ENCODE measurements around the gene IRS1. TPM values are rescaled to one million over a fixed set of nuclear protein-coding genes. Genes with fewer than 3 reads are reported as not detected.

The IRS1 gene
- total and polyA plus RNA-seq, 8 donors: 13.3 to 43.5 (median 34.7) TPM

- DNase-seq: no peak
- no peaks in the 10 kb centered on the region for H3K9me3 ChIP-seq
- peaks cover 6 to 7% of the 10 kb centered on the region in 2 donors for H3K4me1 ChIP-seq
- TF ChIP-seq, protein P1, sequence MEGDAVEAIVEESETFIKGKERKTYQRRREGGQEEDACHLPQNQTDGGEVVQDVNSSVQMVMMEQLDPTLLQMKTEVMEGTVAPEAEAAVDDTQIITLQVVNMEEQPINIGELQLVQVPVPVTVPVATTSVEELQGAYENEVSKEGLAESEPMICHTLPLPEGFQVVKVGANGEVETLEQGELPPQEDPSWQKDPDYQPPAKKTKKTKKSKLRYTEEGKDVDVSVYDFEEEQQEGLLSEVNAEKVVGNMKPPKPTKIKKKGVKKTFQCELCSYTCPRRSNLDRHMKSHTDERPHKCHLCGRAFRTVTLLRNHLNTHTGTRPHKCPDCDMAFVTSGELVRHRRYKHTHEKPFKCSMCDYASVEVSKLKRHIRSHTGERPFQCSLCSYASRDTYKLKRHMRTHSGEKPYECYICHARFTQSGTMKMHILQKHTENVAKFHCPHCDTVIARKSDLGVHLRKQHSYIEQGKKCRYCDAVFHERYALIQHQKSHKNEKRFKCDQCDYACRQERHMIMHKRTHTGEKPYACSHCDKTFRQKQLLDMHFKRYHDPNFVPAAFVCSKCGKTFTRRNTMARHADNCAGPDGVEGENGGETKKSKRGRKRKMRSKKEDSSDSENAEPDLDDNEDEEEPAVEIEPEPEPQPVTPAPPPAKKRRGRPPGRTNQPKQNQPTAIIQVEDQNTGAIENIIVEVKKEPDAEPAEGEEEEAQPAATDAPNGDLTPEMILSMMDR (IDR thresholded peaks at IDR 0.05): no peak
- no peaks in the 10 kb centered on the region for H3K36me3 ChIP-seq
- ATAC-seq: no peak
- H3K27ac ChIP-seq: no peak overlapping the region
- H3K27me3 ChIP-seq: no peaks in the 10 kb centered on the region
- intact Hi-C loops (cut with DNase I): no loop called here
- no peak overlapping the region for H3K4me3 ChIP-seq
Measured at GRCh38 chr2:226720948-226721347, 78.7 kb downstream of the IRS1 start.

GRCh38 chr2:226717719-226718118, 81.9 kb downstream of the IRS1 start:
- H3K4me1 ChIP-seq: no peaks in the 10 kb centered on the region
- H3K9me3 ChIP-seq: no peaks in the 10 kb centered on the region
- ATAC-seq (no peak), DNase-seq (no peak)
- intact Hi-C loops (cut with DNase I): no loop called here
- H3K36me3 ChIP-seq: no peaks in the 10 kb centered on the region
- H3K4me3 ChIP-seq: no peak overlapping the region
- TF ChIP-seq, protein P1 (IDR thresholded peaks at IDR 0.05): no peak
- H3K27ac ChIP-seq: no peak overlapping the region
- no peaks in the 10 kb centered on the region for H3K27me3 ChIP-seq

GRCh38 chr2:226716126-226716525, 83.5 kb downstream of the IRS1 start:
- intact Hi-C loops (cut with DNase I): no loop called here
- Histone ChIP-seq H3K4me1 (no peaks in the 10 kb centered on the region), H3K4me3 (no peak overlapping the region), H3K27ac (no peak overlapping the region), H3K9me3 (no peaks in the 10 kb centered on the region), H3K27me3 (no peaks in the 10 kb centered on the region), H3K36me3 (no peaks in the 10 kb centered on the region)
- ATAC-seq (no peak), DNase-seq (no peak)
- TF ChIP-seq, protein P1 (IDR thresholded peaks at IDR 0.05): no peak

DNA sequence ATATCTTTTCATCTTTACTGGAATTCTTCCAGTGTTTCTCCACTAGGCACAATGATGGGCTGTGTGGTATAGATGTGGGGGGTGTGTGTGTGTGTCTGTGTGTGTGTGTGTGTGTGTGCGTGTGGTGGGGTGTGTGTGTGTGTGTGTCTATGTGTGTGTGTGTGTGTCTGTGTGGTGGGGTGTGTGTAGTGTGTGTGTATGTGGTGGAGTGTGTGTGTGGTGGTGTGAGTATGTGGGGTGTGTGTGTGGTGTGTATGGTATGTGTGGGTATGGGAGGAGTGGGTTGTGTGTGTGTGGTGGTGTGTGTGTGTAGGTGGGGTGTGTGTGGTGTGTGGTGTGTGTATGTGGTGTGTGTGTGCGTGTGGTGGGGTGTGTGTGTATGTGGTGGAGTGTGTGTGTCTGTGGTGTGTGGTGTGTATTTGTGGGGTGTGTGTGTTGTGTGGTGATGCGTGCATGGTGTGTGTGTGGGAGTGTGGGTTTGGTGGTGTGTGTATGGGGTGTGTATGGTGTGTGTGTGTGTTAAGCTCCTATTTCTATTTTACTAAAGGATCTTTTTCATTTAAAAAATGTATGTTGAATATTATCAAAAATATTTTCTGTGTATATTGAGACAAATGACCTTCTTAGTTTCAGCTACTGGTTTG, 84.2 kb downstream of the IRS1 start:
- Histone ChIP-seq H3K36me3 (no peaks in the 10 kb centered on the region), H3K9me3 (no peaks in the 10 kb centered on the region), H3K27me3 (no peaks in the 10 kb centered on the region), H3K4me1 (no peaks in the 10 kb centered on the region), H3K27ac (no peak overlapping the region), H3K4me3 (no peak overlapping the region)
- DNase-seq (no peak), ATAC-seq (no peak)
- intact Hi-C loops (cut with DNase I): no loop called here
- TF ChIP-seq, protein P1 (IDR thresholded peaks at IDR 0.05): no peak

GRCh38 chr2:226712941-226713340, 86.7 kb downstream of the IRS1 start:
- Histone ChIP-seq H3K4me3 (no peak overlapping the region), H3K36me3 (no peaks in the 10 kb centered on the region), H3K4me1 (no peaks in the 10 kb centered on the region), H3K27ac (no peak overlapping the region), H3K9me3 (no peaks in the 10 kb centered on the region), H3K27me3 (no peaks in the 10 kb centered on the region)
- TF ChIP-seq, protein P1 (IDR thresholded peaks at IDR 0.05): no peak
- ATAC-seq (no peak), DNase-seq (no peak)
- intact Hi-C loops (cut with DNase I): no loop called here
